Mucosa of descending colon (tissue), 3 donors: ENCODE data around the gene ADGRF5. TPM values are rescaled to one million over a fixed set of nuclear protein-coding genes. Genes with fewer than 3 reads are reported as not detected.
"Not testable (repeated sequence)": the region's sequence is repeated elsewhere in the genome, so short reads cannot be mapped to it uniquely, and the experiment has no call there.

Source experiments
- ATAC-seq: fragments of 200-7000 bp; cut with Tn5 transposase; one replicate; pipeline ENCODE4 v1.9.1; 2020; ENCODE audit warnings: mild to moderate bottlenecking, moderate library complexity
- DNase-seq, 3 donors: peaks; one replicate each; pipeline ENCODE4 v3.0.0-alpha.2; 2020
- H3K36me3 ChIP-seq: fragments of 200-600 bp; one replicate; pipeline ENCODE4 v1.8.0; 2021; ENCODE audit warnings: low read depth, mild to moderate bottlenecking
- H3K4me1 ChIP-seq: fragments of 200-600 bp; one replicate; pipeline ENCODE4 v1.8.0; 2021; ENCODE audit warnings: low read depth, mild to moderate bottlenecking
- H3K4me3 ChIP-seq: fragments of 200-600 bp; one replicate; pipeline ENCODE4 v1.8.0; 2021; ENCODE audit warnings: mild to moderate bottlenecking
- H3K9me3 ChIP-seq: fragments of 200-600 bp; one replicate; pipeline ENCODE4 v1.8.0; 2021; ENCODE audit warnings: mild to moderate bottlenecking
- CTCF ChIP-seq: fragments of 200-600 bp; IDR thresholded peaks from one replicate; pipeline ENCODE4 v1.8.0; 2022; ENCODE audit warnings: antibody characterized with exemption, mild to moderate bottlenecking
- intact Hi-C, 2 donors: fragments of 100-400 bp; cut with DNase I in 1 of 2; cut with micrococcal nuclease in 1 of 2; formaldehyde crosslinking; loops; one replicate each; pipeline versions ENCODE4 v1.11.0 to v1.11.1; 2022; cut with DNase I, micrococcal nuclease
- total RNA-seq, 3 donors: library from RNA; stranded (reverse); fragmentation: NEBNext Ultra II Directional in 2 of 3; extraction: Animal tissue kit (Norgen Biotek cat#: 25700) in 2 of 3; gene quantifications; one replicate each; pipeline versions ENCODE4 v1.2.1 to v1.2.4, GENCODE V29; 2021 to 2023
- donor health status: DM: no; HTN: no; CAD: no; lungs with moderate emphysema.
- donor health status: DM: no; HTN: no; CAD: no.
- donor health status: DM: no; HTN: yes; CAD: no.

ADGRF5 gene
- total RNA-seq, 3 donors from 2014 or later = 1.9 to 9.7 (median 3.9) TPM

- Histone ChIP-seq H3K36me3 (no peaks in the 10 kb centered on the region), H3K4me3 (no peak overlapping the region), H3K4me1 (no peaks in the 10 kb centered on the region), H3K9me3 (no peaks in the 10 kb centered on the region)
- intact Hi-C loops = no loop called here
- TF ChIP-seq CTCF = no peak
- ATAC-seq = no peak
- DNase-seq = no peak
These were observed 56.5 kb downstream of the ADGRF5 start for GRCh38 chr6:46865221-46865620.

- Histone ChIP-seq H3K9me3 (no peaks in the 10 kb centered on the region), H3K36me3 (no peaks in the 10 kb centered on the region), H3K4me1 (no peaks in the 10 kb centered on the region), H3K4me3 (no peak overlapping the region)
- no peak for ATAC-seq
- no peak for DNase-seq
- intact Hi-C loops = no loop called here
- no peak for TF ChIP-seq CTCF
These were observed 57.9 kb downstream of the ADGRF5 start for GRCh38 chr6:46863791-46864190.

GRCh38 chr6:46862381-46862780, 59.4 kb downstream of the ADGRF5 start:
- DNase-seq = peak in 1 of 3 donors; percentile 8
- no peaks in the 10 kb centered on the region for H3K4me1 ChIP-seq
- no peak overlapping the region for H3K4me3 ChIP-seq
- no peak for ATAC-seq
- no peaks in the 10 kb centered on the region for H3K36me3 ChIP-seq
- intact Hi-C loops = no loop called here
- TF ChIP-seq CTCF = no peak
- no peaks in the 10 kb centered on the region for H3K9me3 ChIP-seq

GRCh38 chr6:46855966-46856365, 65.8 kb downstream of the ADGRF5 start:
- DNase-seq = peak in 1 of 3 donors; percentile 77
- H3K9me3 ChIP-seq, H3K4me1 ChIP-seq, H3K36me3 ChIP-seq, H3K4me3 ChIP-seq, intact Hi-C loops: not testable (repeated sequence)
- peak; percentile 52 for TF ChIP-seq CTCF
- ATAC-seq = peak; percentile 40

GRCh38 chr6:46851576-46851975, 70.2 kb downstream of the ADGRF5 start:
- not testable (repeated sequence) for H3K36me3 ChIP-seq, DNase-seq, ATAC-seq, H3K4me3 ChIP-seq, H3K9me3 ChIP-seq
- intact Hi-C loops = loop anchor here in 1 of 2 donors (5.0 kb wide), 1 partner anchor 141 kb away; no protein-coding TSS in a partner anchor
- peaks cover 12% of the 10 kb centered on the region for H3K4me1 ChIP-seq

GRCh38 chr6:46850792-46851191, 70.9 kb downstream of the ADGRF5 start:
- ATAC-seq (no peak), DNase-seq (no peak)
- Histone ChIP-seq H3K9me3 (no peaks in the 10 kb centered on the region), H3K4me3 (no peak overlapping the region), H3K4me1 (peaks cover 12% of the 10 kb centered on the region), H3K36me3 (no peaks in the 10 kb centered on the region)
- intact Hi-C loops = loop anchor here in 1 of 2 donors (5.0 kb wide), 1 partner anchor 142 kb away; no protein-coding TSS in a partner anchor
- no peak for TF ChIP-seq CTCF
